Right lobe of liver (tissue), 6 donors: Measurements from ENCODE around the gene PRB2. TPM values are rescaled to one million over a fixed set of nuclear protein-coding genes. Genes with fewer than 3 reads are reported as not detected.
"Not testable (repeated sequence)": the region's sequence is repeated elsewhere in the genome, so short reads cannot be mapped to it uniquely, and the experiment has no call there.

Experiments used
- ATAC-seq, 4 donors: fragments of 200-7000 bp; cut with Tn5 transposase; one replicate each; pipeline ENCODE4 v1.9.1; 2020; ENCODE audit warnings: mild to moderate bottlenecking in 4 of 4, moderate library complexity in 4 of 4
- DNase-seq, 3 donors: peaks; one replicate each; pipeline ENCODE4 v3.0.0-alpha.2; 2020
- H3K27ac ChIP-seq, 3 donors: fragments of 200-600 bp; one replicate each; pipeline ENCODE4 v1.8.0; 2022
- H3K27me3 ChIP-seq, 2 donors: fragments of 200-600 bp; one replicate each; pipeline ENCODE4 v1.8.0; 2022
- H3K36me3 ChIP-seq, 4 donors: fragments of 200-600 bp; sonication (generic) in 1 of 4; one replicate each; pipeline versions ENCODE4 v1.5.1 to v1.8.0; 2017 to 2022; ENCODE audit warnings: control low read depth in 1 of 4
- H3K4me1 ChIP-seq, 4 donors: fragments of 200-600 bp; sonication (generic) in 1 of 4; one replicate each; pipeline versions ENCODE4 v1.5.1 to v1.8.0; 2017 to 2022; ENCODE audit warnings: control low read depth in 1 of 4
- H3K4me3 ChIP-seq, 3 donors: fragments of 200-600 bp; one replicate each; pipeline ENCODE4 v1.8.0; 2022
- H3K9me3 ChIP-seq, 4 donors: fragments of 200-600 bp; sonication (generic) in 1 of 4; one replicate each; pipeline versions ENCODE4 v1.5.1 to v1.8.0; 2017 to 2022; ENCODE audit warnings: control low read depth in 1 of 4
- CTCF ChIP-seq, 4 donors: fragments of 200-600 bp in 3 of 4; fragments of 450-650 bp in 1 of 4; IDR thresholded peaks; one replicate each; pipeline versions ENCODE4 v1.5.1 to v1.8.0; 2016 to 2022; ENCODE audit warnings: antibody characterized with exemption in 4 of 4, mild to moderate bottlenecking in 2 of 4
- POLR2A ChIP-seq: fragments of 450-650 bp; IDR thresholded peaks from one replicate; pipeline ENCODE4 v1.6.1; 2017; ENCODE audit warnings: antibody characterized with exemption, mild to moderate bottlenecking
- WGBS: methylation state at CpG from one replicate; pipeline ENCODE4 v1.1.6; 2018; ENCODE audit warnings: low coverage, low lambda C conversion rate; ENCODE audit not compliant: insufficient coverage; ENCODE audit errors: missing lambda C conversion rate; 5-methylcytosine and 5-hydroxymethylcytosine counted together
- intact Hi-C, 2 donors: fragments of 100-400 bp; cut with DNase I; formaldehyde crosslinking; loops; one replicate each; pipeline versions ENCODE4 v1.11.2 to v1.14.1; 2022
- long read RNA-seq: library from polyadenylated mRNA; unstranded; transcript quantifications from one replicate; pipeline ENCODE4 v2.0.0, GENCODE V29; 2019
- total RNA-seq, 6 experiments: library from RNA; depleted of rRNA in 2 of 6; stranded (reverse); fragments of >200 nt in 2 of 6; fragmentation: NEBNext Ultra II Directional in 3 of 6; extraction: Animal tissue kit (Norgen Biotek cat#: 25700) in 3 of 6; gene quantifications; one replicate each; pipeline versions ENCODE4 v1.1.0 to v1.2.4, GENCODE V29; 2016 to 2023
- donor health status: DM: no; HTN: yes; CAD: no.
- donor health status: DM: no; HTN: no; CAD: no.
- donor health status: DM: no; HTN: no; CAD: no.
- donor health status: DM: no; HTN: yes; CAD: no.
- donor health status: DM: no; HTN: yes; CAD: no.

The PRB2 gene
- total RNA-seq = not detected
- long read RNA-seq = 0 reads

GRCh38 chr12:11395467-11395866, at the start of gene PRB2:
Gene PRB2 (minus strand): TSS chr12:11395567. CDS start chr12:11395529, 38 bp downstream.
- intact Hi-C loops = not testable (repeated sequence)

GRCh38 chr12:11437966-11438365, 42.6 kb upstream of the PRB2 start:
- H3K36me3 ChIP-seq = no peaks in the 10 kb centered on the region
- H3K4me1 ChIP-seq = no peaks in the 10 kb centered on the region
- H3K9me3 ChIP-seq = no peaks in the 10 kb centered on the region
- no peak for ATAC-seq
- no peaks in the 10 kb centered on the region for H3K27me3 ChIP-seq
- 90% methylated on average over 2 of the region's 2 CpGs for WGBS
- TF ChIP-seq CTCF (IDR thresholded peaks at IDR 0.05) (no peak), POLR2A (no peak)
- no peak for DNase-seq
- intact Hi-C loops = no loop called here
- no peak overlapping the region for H3K4me3 ChIP-seq
- H3K27ac ChIP-seq = no peak overlapping the region

More at GRCh38 chr12:11395467-11395866, at the start of gene PRB2:
- H3K27ac ChIP-seq, H3K36me3 ChIP-seq, ATAC-seq, H3K27me3 ChIP-seq, H3K4me3 ChIP-seq, H3K4me1 ChIP-seq, DNase-seq, H3K9me3 ChIP-seq: not testable (repeated sequence)
- no CpG with 5 or more reads among the region's 1 CpG for WGBS

- no peaks in the 10 kb centered on the region for H3K4me1 ChIP-seq
- H3K9me3 ChIP-seq = no peaks in the 10 kb centered on the region
- no peak overlapping the region for H3K4me3 ChIP-seq
- WGBS = 67% methylated on average over 3 of the region's 4 CpGs
- intact Hi-C loops = no loop called here
- no peak for DNase-seq
- H3K27me3 ChIP-seq = no peaks in the 10 kb centered on the region
- no peak overlapping the region for H3K27ac ChIP-seq
- no peak for ATAC-seq
- TF ChIP-seq POLR2A (no peak), CTCF (IDR thresholded peaks at IDR 0.05) (no peak)
- H3K36me3 ChIP-seq = no peaks in the 10 kb centered on the region
Observed at GRCh38 chr12:11433664-11434063, 38.3 kb upstream of the PRB2 start.

GRCh38 chr12:11431486-11431885, 36.1 kb upstream of the PRB2 start:
- Histone ChIP-seq H3K36me3 (no peaks in the 10 kb centered on the region), H3K4me1 (no peaks in the 10 kb centered on the region), H3K27ac (no peak overlapping the region), H3K9me3 (no peaks in the 10 kb centered on the region), H3K27me3 (no peaks in the 10 kb centered on the region), H3K4me3 (no peak overlapping the region)
- WGBS = 86% methylated on average over 2 of the region's 4 CpGs
- no peak for TF ChIP-seq POLR2A
- TF ChIP-seq CTCF (IDR thresholded peaks at IDR 0.05) = no peak
- ATAC-seq (no peak), DNase-seq (no peak)
- intact Hi-C loops = no loop called here

- intact Hi-C loops = no loop called here
- Histone ChIP-seq H3K4me1 (no peaks in the 10 kb centered on the region), H3K27me3 (no peaks in the 10 kb centered on the region), H3K9me3 (no peaks in the 10 kb centered on the region), H3K36me3 (no peaks in the 10 kb centered on the region), H3K4me3 (no peak overlapping the region), H3K27ac (no peak overlapping the region)
- TF ChIP-seq POLR2A (no peak), CTCF (IDR thresholded peaks at IDR 0.05) (no peak)
- DNase-seq = no peak
- ATAC-seq = no peak
- WGBS = 92% methylated on average over 1 of the region's 1 CpG
Observed at GRCh38 chr12:11427341-11427740, 32.0 kb upstream of the PRB2 start.
